ENCODE data around the gene GIT2. TPM values are rescaled to one million over a fixed set of nuclear protein-coding genes. Genes with fewer than 3 reads are reported as not detected.
A peak's percentile ranks its signal among the peaks of the same experiment; 100 is the strongest.

GIT2 gene
- total RNA-seq, 4 donors from 2014 or later, result 55.0 to 107 (median 79.8) TPM

- peak in 1 of 3 donors; percentile 49 for DNase-seq
- Histone ChIP-seq H3K4me1 (peaks cover 0 to 43% (median 9%) of the 10 kb centered on the region in 4 donors), H3K36me3 (peaks cover 0 to 7% (median 0%) of the 10 kb centered on the region in 3 donors), H3K9me3 (no peaks in the 10 kb centered on the region), H3K27ac (peak overlapping the region; percentile 81 to 92 (median 84)), H3K27me3 (no peaks in the 10 kb centered on the region), H3K4me3 (peak overlapping the region; percentile 90 to 97 (median 96))
- no peak for TF ChIP-seq CTCF (IDR thresholded peaks at IDR 0.05)
- TF ChIP-seq POLR2A (IDR thresholded peaks at IDR 0.05), result no peak
Observed at GRCh38 chr12:109999649-109999971, 3.4 kb upstream of the GIT2 start.

DNA sequence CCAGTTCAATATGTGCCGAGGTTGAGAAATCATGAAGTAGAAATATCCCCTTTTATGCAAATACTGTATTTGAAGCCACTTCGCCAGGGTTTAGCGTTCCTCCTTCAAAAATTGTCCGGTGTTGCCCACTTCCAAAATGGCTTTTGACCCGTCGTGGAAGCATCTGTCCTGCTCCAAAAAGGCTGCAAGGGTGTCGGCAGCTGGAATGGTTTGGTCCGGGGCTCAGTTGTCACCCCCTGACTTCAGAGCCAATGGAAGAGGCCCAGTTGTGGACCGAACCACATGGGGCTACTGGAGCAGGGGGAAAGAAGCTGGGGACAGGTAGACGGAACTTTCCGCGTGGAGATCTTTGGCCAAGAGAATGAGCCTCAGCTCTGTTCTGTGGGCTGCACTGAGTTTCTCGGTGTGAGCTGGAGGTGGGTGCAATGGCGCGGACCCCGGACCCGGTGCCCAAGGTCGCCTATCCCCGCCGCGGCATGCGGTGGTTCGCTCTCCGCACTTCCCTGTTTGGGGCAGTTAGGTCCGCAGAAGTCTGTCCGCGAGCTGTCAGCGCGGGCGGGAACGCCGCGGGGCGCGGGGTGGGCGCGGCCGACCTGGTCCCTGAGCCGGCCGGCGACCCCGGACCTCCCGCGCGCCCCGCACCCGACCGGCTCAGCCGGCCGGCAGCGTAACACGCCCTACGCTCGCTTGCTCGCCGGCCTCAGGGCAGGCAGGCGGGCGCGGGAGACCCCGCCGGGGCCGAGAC, 2.9 kb upstream of the GIT2 start, which contains the start of gene ANKRD13A:
ANKRD13A (plus strand) TSS at position 527 of the 745 bp plus-strand sequence. CDS start 259 bp downstream, outside the sequence.
- Histone ChIP-seq H3K4me1 (peaks cover 0 to 48% (median 9%) of the 10 kb centered on the region in 4 donors), H3K27ac (peak within 1 kb of the TSS; percentile 81 to 92 (median 84)), H3K4me3 (peak within 1 kb of the TSS; percentile 90 to 97 (median 96)), H3K9me3 (no peaks in the 10 kb centered on the region), H3K27me3 (no peaks in the 10 kb centered on the region), H3K36me3 (peaks cover 0 to 7% (median 0%) of the 10 kb centered on the region in 3 donors)
- TF ChIP-seq POLR2A (IDR thresholded peaks at IDR 0.05), result peak; percentile 57 to 80
- TF ChIP-seq CTCF (IDR thresholded peaks at IDR 0.05), result peak in 1 of 6 experiments; percentile 21
- DNase-seq, result peak; percentile 86 to 95 (median 86)

DNA sequence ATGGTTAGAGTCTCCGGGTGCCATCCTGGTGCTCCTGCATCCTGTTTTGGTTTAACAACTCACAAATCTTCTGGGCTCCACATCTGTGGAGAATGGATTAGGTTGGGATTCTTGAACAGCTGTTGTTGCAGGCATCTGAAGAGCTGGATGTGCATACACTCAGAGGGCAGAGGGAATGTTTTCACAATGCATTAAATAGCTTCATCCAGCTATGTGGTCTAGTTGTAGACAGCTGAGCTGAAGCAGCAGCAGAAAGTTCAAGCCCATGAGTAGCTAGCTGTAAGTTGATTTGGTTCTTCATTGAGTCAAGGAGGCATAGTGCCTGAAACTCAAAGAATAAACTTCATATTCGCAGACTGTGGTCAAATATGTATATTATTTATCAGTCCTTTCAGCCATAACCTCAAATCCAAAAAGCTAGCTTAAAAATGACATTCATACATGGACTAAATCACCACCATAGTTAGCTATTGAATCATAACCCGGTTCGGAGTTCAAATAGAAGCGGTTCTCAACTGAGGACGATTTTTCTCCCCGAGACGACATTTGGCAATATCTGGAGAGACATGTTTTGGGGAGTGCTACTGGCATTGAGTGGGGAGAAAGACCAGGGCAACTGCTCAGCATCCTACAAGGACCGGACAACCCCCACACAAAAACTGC, 2.2 kb upstream of the GIT2 start:
- Histone ChIP-seq H3K27ac (peak overlapping the region; percentile 81 to 92 (median 84)), H3K4me1 (peaks cover 0 to 49% (median 9%) of the 10 kb centered on the region in 4 donors), H3K36me3 (peaks cover 0 to 7% (median 0%) of the 10 kb centered on the region in 3 donors), H3K4me3 (peak overlapping the region; percentile 90 to 97 (median 96)), H3K9me3 (no peaks in the 10 kb centered on the region), H3K27me3 (no peaks in the 10 kb centered on the region)
- DNase-seq, result no peak
- TF ChIP-seq POLR2A (IDR thresholded peaks at IDR 0.05), result no peak
- no peak for TF ChIP-seq CTCF (IDR thresholded peaks at IDR 0.05)

DNA sequence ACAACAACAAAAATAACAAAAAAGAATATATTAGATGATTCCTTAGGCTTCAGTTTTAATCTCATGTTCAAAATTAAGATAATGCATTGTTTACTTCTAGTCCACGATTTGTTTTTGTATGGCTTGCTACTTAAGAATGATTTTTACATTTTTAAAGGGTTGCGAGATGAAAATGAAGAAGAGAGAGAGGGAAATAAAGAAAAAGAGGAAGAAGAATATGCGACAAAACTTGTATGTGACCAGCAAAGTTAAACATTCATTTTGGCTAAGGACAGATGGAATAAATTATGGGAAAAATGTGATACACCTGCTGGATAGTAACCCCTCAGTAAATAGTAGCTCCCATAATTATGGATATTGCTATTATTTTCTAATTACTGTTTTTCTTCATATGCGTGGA, 1.2 kb upstream of the GIT2 start:
- no peak for TF ChIP-seq POLR2A (IDR thresholded peaks at IDR 0.05)
- TF ChIP-seq CTCF (IDR thresholded peaks at IDR 0.05), result no peak

DNA sequence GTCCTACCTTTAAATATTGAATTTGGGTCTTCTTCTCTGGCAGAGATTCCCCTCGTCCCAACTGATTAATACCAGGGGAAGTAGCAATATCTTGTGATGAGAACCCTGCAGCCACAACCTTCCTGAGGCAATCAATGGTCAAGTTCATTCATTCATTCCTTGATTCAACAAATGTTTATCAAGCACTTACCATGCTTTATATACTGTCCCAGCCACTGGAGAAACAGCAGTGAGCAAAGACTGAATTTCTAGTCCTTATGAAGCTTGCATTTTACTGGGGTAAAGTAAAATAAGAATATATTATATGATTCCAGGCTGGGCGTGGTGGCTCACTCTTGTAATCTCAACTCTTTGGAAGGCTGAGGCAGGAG, 300 bp upstream of the GIT2 start:
- Histone ChIP-seq H3K27me3 (no peaks in the 10 kb centered on the region), H3K27ac (peak overlapping the region; percentile 87 to 92 (median 91)), H3K4me3 (peak overlapping the region; percentile 70 to 100 (median 86)), H3K4me1 (peaks cover 0 to 32% (median 3%) of the 10 kb centered on the region in 4 donors), H3K36me3 (no peaks in the 10 kb centered on the region), H3K9me3 (no peaks in the 10 kb centered on the region)
- TF ChIP-seq CTCF (IDR thresholded peaks at IDR 0.05), result no peak
- no peak for TF ChIP-seq POLR2A (IDR thresholded peaks at IDR 0.05)
- DNase-seq, result no peak

More for the DNA sequence above, 1.2 kb upstream of the GIT2 start:
- no peaks in the 10 kb centered on the region for H3K27me3 ChIP-seq
- H3K4me1 ChIP-seq, result peaks cover 0 to 40% (median 4%) of the 10 kb centered on the region in 4 donors
- no peak overlapping the region for H3K27ac ChIP-seq
- no peak for DNase-seq
- no peaks in the 10 kb centered on the region for H3K9me3 ChIP-seq
- H3K4me3 ChIP-seq, result no peak overlapping the region
- no peaks in the 10 kb centered on the region for H3K36me3 ChIP-seq
